ENCODE measurements around the gene ARHGEF37. TPM values are rescaled to one million over a fixed set of nuclear protein-coding genes. Genes with fewer than 3 reads are reported as not detected.

The ARHGEF37 gene
- total RNA-seq, 1 donor from 2014 or later = 4.5 TPM

- Mint-ChIP-seq H3K4me3 (ENCODE audit: unreplicated experiment) (no peak overlapping the region), H3K4me1 (ENCODE audit: unreplicated experiment) (peaks cover 6% of the 10 kb centered on the region), H3K27ac (ENCODE audit: unreplicated experiment) (no peak overlapping the region), H3K27me3 (ENCODE audit: unreplicated experiment) (peaks cover 4% of the 10 kb centered on the region), H3K9me3 (ENCODE audit: unreplicated experiment) (no peaks in the 10 kb centered on the region), H3K36me3 (ENCODE audit: low read depth, unreplicated experiment) (no peaks in the 10 kb centered on the region)
- TF ChIP-seq CTCF (IDR thresholded peaks at IDR 0.05; ENCODE audit: unreplicated experiment) = no peak
- no peak for DNase-seq (ENCODE audit: low spot score)
Measured at GRCh38 chr5:149664666-149665415, 83.5 kb downstream of the ARHGEF37 start.

- H3K4me3 Mint-ChIP-seq (ENCODE audit: unreplicated experiment) = no peak overlapping the region
- TF ChIP-seq CTCF (IDR thresholded peaks at IDR 0.05; ENCODE audit: unreplicated experiment) = no peak
- no peak overlapping the region for H3K27ac Mint-ChIP-seq (ENCODE audit: unreplicated experiment)
- no peak for DNase-seq (ENCODE audit: low spot score)
- peaks cover 4% of the 10 kb centered on the region for H3K27me3 Mint-ChIP-seq (ENCODE audit: unreplicated experiment)
- peaks cover 6% of the 10 kb centered on the region for H3K4me1 Mint-ChIP-seq (ENCODE audit: unreplicated experiment)
- no peaks in the 10 kb centered on the region for H3K9me3 Mint-ChIP-seq (ENCODE audit: unreplicated experiment)
- H3K36me3 Mint-ChIP-seq (ENCODE audit: low read depth, unreplicated experiment) = no peaks in the 10 kb centered on the region
Measured at GRCh38 chr5:149665416-149666175, 84.3 kb downstream of the ARHGEF37 start.

GRCh38 chr5:149666212-149666852 lies 85.0 kb downstream of the ARHGEF37 start:
- no peak for TF ChIP-seq CTCF (IDR thresholded peaks at IDR 0.05; ENCODE audit: unreplicated experiment)
- no peak overlapping the region for H3K27ac Mint-ChIP-seq (ENCODE audit: unreplicated experiment)
- H3K4me1 Mint-ChIP-seq (ENCODE audit: unreplicated experiment) = peaks cover 6% of the 10 kb centered on the region
- no peaks in the 10 kb centered on the region for H3K36me3 Mint-ChIP-seq (ENCODE audit: low read depth, unreplicated experiment)
- DNase-seq (ENCODE audit: low spot score) = no peak
- peaks cover 4% of the 10 kb centered on the region for H3K27me3 Mint-ChIP-seq (ENCODE audit: unreplicated experiment)
- no peak overlapping the region for H3K4me3 Mint-ChIP-seq (ENCODE audit: unreplicated experiment)
- H3K9me3 Mint-ChIP-seq (ENCODE audit: unreplicated experiment) = no peaks in the 10 kb centered on the region

GRCh38 chr5:149667084-149667828 lies 86.0 kb downstream of the ARHGEF37 start:
- peaks cover 6% of the 10 kb centered on the region for H3K36me3 Mint-ChIP-seq (ENCODE audit: low read depth, unreplicated experiment)
- peak; percentile 37 for DNase-seq (ENCODE audit: low spot score)
- peaks cover 6% of the 10 kb centered on the region for H3K27me3 Mint-ChIP-seq (ENCODE audit: unreplicated experiment)
- peaks cover 6% of the 10 kb centered on the region for H3K4me1 Mint-ChIP-seq (ENCODE audit: unreplicated experiment)
- H3K27ac Mint-ChIP-seq (ENCODE audit: unreplicated experiment) = no peak overlapping the region
- no peak overlapping the region for H3K4me3 Mint-ChIP-seq (ENCODE audit: unreplicated experiment)
- H3K9me3 Mint-ChIP-seq (ENCODE audit: unreplicated experiment) = no peaks in the 10 kb centered on the region
- peak; percentile 93 for TF ChIP-seq CTCF (IDR thresholded peaks at IDR 0.05; ENCODE audit: unreplicated experiment)

All from endothelial cell (in vitro differentiated cells).